KMS-11 (cell line): ENCODE measurements around the gene RASA3.

ENCODE experiments used
- H2AFZ ChIP-seq: fragments of 200-600 bp; sonication (generic); 2 replicates; pipeline ENCODE4 v1.6.1; 2016; ENCODE audit warnings: antibody characterized with exemption, mixed run types, low read depth
- H3K27ac ChIP-seq: fragments of 200-600 bp; sonication (generic); 2 replicates; pipeline ENCODE4 v1.6.1; 2016; ENCODE audit warnings: mild to moderate bottlenecking, mixed run types
- H3K27me3 ChIP-seq: fragments of 200-600 bp; sonication (generic); 2 replicates; pipeline ENCODE4 v1.6.1; 2017; ENCODE audit warnings: mild to moderate bottlenecking, low read depth, mixed run types, moderate library complexity; ENCODE audit not compliant: insufficient read depth
- H3K36me3 ChIP-seq: fragments of 200-600 bp; sonication (generic); 2 replicates; pipeline ENCODE4 v1.6.1; 2017; ENCODE audit warnings: mild to moderate bottlenecking, mixed run types; ENCODE audit not compliant: insufficient read depth
- H3K4me1 ChIP-seq: fragments of 200-600 bp; sonication (generic); 2 replicates; pipeline ENCODE4 v1.6.1; 2016; ENCODE audit warnings: mild to moderate bottlenecking, low read depth, mixed run types; ENCODE audit not compliant: poor library complexity, severe bottlenecking
- H3K4me2 ChIP-seq: fragments of 200-600 bp; sonication (generic); 2 replicates; pipeline ENCODE4 v1.7.0; 2016; ENCODE audit warnings: mild to moderate bottlenecking, mixed run types
- H3K4me3 ChIP-seq: fragments of 200-600 bp; sonication (generic); IDR thresholded peaks from 2 replicates; pipeline ENCODE4 v1.6.1; 2017; ENCODE audit warnings: low read depth, low read length, mixed read lengths; ENCODE audit not compliant: insufficient read depth
- H3K79me2 ChIP-seq: fragments of 200-600 bp; sonication (generic); 2 replicates; pipeline ENCODE4 v1.6.1; 2016; ENCODE audit warnings: low read depth, mixed run types; ENCODE audit not compliant: insufficient read depth
- H3K9ac ChIP-seq: fragments of 200-600 bp; sonication (generic); 2 replicates; pipeline ENCODE4 v1.6.1; 2016; ENCODE audit warnings: mild to moderate bottlenecking, mixed run types
- H4K20me1 ChIP-seq: fragments of 200-600 bp; sonication (generic); 2 replicates; pipeline ENCODE4 v1.6.1; 2016; ENCODE audit warnings: mild to moderate bottlenecking, mixed run types; ENCODE audit not compliant: insufficient read depth
- CTCF ChIP-seq: fragments of 200-600 bp; sonication (generic); conservative IDR thresholded peaks from 2 replicates; pipeline ENCODE4 v1.6.1; 2017; ENCODE audit warnings: low read depth, mild to moderate bottlenecking, antibody characterized with exemption, low read length, moderate library complexity, mixed read lengths

RASA3 gene

GRCh38 chr13:113938716-113939115, 193.7 kb downstream of the RASA3 start:
- Histone ChIP-seq H3K27ac (no peak overlapping the region), H3K4me1 (no peaks in the 10 kb centered on the region), H3K27me3 (peaks cover 15% of the 10 kb centered on the region; the same call in 1 of the 2 replicates)

GRCh38 chr13:113938246-113938645, 194.2 kb downstream of the RASA3 start:
- Histone ChIP-seq H3K4me2 (no peak overlapping the region), H2AFZ (no peak overlapping the region), H3K9ac (no peak overlapping the region), H3K27me3 (peaks cover 17% of the 10 kb centered on the region; the same call in 1 of the 2 replicates), H3K4me3 (no peak overlapping the region), H4K20me1 (no peaks in the 10 kb centered on the region), H3K4me1 (no peaks in the 10 kb centered on the region), H3K36me3 (no peaks in the 10 kb centered on the region), H3K27ac (no peak overlapping the region), H3K79me2 (no peaks in the 10 kb centered on the region)
- TF ChIP-seq CTCF: no peak

More at GRCh38 chr13:113938716-113939115, 193.7 kb downstream of the RASA3 start:
- no peaks in the 10 kb centered on the region for H3K36me3 ChIP-seq
- H3K4me3 ChIP-seq: no peak overlapping the region
- no peak for TF ChIP-seq CTCF
- no peak overlapping the region for H3K9ac ChIP-seq
- H3K79me2 ChIP-seq: no peaks in the 10 kb centered on the region
- H2AFZ ChIP-seq: no peak overlapping the region
- H3K4me2 ChIP-seq: no peak overlapping the region
- no peaks in the 10 kb centered on the region for H4K20me1 ChIP-seq

GRCh38 chr13:113937527-113938180, 194.8 kb downstream of the RASA3 start:
- Histone ChIP-seq H3K36me3 (no peaks in the 10 kb centered on the region), H3K9ac (no peak overlapping the region), H3K79me2 (no peaks in the 10 kb centered on the region), H3K4me3 (no peak overlapping the region), H3K4me2 (no peak overlapping the region), H3K27ac (no peak overlapping the region), H3K4me1 (no peaks in the 10 kb centered on the region), H2AFZ (no peak overlapping the region), H4K20me1 (no peaks in the 10 kb centered on the region), H3K27me3 (peaks cover 23% of the 10 kb centered on the region; the same call in 1 of the 2 replicates)
- no peak for TF ChIP-seq CTCF

- Histone ChIP-seq H3K4me3 (no peak overlapping the region), H3K36me3 (no peaks in the 10 kb centered on the region), H2AFZ (no peak overlapping the region), H3K27ac (no peak overlapping the region), H3K9ac (no peak overlapping the region), H3K4me2 (no peak overlapping the region), H3K27me3 (peaks cover 23% of the 10 kb centered on the region; the same call in 1 of the 2 replicates), H3K79me2 (no peaks in the 10 kb centered on the region), H3K4me1 (no peaks in the 10 kb centered on the region), H4K20me1 (no peaks in the 10 kb centered on the region)
- no peak for TF ChIP-seq CTCF
These were observed 195.3 kb downstream of the RASA3 start for GRCh38 chr13:113937073-113937472.
